GM18867 (cell line): ENCODE data around the gene RETREG1.
"Not testable (repeated sequence)": the region's sequence is repeated elsewhere in the genome, so short reads cannot be mapped to it uniquely, and the experiment has no call there.

ENCODE experiments used
- ATAC-seq: cut with Tn5 transposase; IDR thresholded peaks from one replicate; pipeline ENCODE4 v1.9.1; 2021; ENCODE audit warnings: mild to moderate bottlenecking, moderate library complexity; ENCODE audit not compliant: unreplicated experiment

RETREG1 gene

DNA sequence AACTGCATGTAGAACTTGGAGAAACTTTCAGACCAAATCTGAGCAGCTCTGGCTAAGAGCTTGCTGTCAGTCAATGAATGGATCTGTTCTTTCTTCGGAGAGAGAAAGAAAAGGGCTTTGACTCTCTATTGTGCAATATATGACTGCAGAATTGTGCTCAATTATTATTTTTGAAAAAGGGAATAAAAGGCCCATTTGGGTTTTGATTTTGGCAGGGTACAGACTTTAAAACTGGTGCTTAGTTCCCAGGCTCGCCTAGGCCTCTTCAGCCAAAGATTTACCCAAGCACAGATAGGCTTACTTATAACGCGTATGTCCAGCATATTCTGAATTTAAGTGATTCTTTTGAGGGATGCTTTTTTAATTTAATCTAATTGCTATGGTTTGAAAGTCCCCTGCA, 59.3 kb downstream of the RETREG1 start:
- ATAC-seq = no peak

DNA sequence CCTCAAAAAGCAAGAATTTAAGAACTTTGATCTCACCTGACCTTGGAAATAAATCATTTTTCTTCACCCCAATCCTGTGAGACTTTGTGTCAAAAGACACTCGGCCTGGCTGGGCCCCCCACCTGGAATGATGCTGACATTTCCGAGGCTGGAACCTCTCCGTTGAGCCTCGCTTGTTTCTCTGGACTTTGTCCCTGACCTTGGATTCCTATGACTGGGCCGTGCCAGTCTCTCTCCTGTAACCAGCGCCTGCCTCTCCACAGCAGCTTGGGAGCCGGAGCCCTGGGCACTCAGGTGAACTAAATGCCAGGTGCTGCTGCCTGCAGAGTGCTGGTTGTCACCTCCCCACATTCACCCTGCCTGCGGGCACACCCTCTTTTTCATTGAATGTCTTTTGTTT, 62.7 kb downstream of the RETREG1 start:
- no peak for ATAC-seq

DNA sequence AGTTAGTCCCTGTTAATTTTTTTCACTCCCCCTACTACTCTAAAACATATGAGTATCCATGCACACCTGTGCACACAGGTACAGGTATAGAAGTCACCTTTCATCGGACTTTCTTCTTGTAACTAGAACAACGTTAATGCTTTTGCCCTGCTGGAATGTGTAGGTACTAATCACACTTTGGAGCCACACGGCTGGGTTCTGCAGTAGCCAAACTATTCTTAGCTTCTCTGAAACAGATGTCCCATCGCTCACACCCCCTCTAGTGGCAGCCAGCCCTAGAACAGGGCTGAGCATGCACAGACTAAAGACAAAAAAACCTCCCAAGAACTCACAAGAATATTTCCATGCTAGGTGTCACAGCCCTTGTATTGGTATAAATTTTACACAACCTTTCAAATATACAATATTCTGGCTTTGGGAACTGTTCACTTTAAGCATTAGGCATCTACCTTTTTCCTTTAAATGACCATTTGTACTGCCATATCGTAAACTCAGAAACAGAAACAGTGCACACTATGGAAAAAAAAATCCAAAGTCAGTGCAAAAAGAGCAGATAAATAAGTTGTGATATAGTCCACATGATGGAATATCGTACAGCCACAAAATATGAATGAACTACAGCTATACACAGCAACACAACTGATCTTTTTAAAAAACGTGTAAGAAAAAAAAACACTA, 64.0 kb downstream of the RETREG1 start:
- peak; percentile 90 for ATAC-seq

DNA sequence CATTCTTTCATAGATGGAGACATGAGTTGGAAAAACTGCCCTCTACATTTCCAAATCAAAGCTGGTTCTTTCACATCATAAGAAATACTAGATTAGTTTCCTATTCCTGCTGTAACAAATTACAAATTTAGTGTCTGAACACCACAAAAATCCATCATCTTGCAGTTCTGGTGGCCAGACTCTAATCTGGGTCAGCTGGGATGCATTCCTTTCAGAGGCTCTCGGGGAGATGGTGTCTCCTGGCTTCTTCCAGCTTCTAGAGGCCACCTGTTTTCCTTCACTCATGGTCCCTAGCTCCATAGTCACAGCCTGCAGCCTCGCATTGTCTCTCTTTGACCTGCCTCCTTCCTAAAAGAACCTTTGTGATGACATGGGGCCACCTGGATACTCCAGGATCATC, 65.2 kb downstream of the RETREG1 start:
- ATAC-seq = no peak

DNA sequence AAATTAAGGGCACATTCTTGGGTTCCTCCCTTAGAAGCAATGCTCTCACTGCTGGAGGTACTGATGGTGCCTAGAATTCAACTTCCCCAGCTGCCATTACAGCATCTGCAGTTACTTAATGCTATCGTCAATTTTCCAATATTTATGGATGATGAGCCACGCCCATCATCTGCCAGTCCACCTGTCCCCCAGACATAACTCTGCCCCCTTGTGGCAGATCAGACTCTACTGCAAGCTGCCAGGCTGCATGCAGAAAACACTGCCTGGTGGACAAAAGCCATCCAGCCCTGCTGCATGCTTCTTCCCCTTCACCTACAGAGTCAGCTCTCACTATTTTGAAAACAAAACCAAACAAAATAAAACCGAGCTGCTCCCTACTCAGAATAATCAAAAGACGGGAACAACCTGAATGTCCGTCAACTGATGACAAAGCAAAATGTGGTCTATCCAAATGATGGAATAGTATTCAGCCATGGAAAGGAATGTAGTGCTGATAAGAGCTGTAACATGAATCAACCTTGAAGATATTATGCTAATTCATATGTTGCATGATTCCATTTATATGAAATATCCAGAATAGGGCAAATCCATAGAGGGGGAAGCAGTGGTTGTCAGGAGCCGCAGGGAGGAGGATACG, 66.4 kb downstream of the RETREG1 start:
- peak; percentile 78 for ATAC-seq

DNA sequence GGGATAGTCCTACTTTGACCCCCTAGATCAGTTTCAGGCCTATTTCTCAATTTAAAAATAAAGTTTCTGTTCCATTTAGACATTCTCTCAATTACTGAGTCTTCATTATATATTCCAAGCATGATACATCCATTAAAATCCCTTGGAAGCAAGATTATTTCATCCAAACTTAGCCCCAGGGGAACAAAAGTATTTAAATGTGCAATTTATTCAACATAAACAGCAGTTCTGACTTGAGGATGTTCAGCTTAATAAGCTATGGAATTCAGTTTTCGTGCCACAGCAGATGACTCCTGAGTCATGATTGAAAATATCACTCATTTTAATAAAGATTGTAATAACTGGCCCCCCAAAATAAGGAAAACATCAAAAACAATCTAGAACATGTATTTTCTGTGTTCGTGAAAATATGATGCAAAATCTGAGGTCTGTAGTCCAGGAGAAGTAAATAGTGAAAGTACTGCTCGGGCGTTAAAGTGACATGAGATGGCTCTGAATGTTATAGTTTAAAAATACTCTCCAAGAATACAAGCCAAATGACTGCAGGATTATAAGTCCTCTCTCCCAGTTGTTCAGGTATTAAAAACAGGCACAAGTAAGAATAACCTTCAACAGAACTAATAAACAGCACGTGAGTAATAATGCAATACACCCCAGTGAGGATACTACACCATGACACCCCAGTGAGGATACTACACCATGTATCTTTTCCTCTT, 67.1 kb downstream of the RETREG1 start:
- peak; percentile 24 for ATAC-seq

DNA sequence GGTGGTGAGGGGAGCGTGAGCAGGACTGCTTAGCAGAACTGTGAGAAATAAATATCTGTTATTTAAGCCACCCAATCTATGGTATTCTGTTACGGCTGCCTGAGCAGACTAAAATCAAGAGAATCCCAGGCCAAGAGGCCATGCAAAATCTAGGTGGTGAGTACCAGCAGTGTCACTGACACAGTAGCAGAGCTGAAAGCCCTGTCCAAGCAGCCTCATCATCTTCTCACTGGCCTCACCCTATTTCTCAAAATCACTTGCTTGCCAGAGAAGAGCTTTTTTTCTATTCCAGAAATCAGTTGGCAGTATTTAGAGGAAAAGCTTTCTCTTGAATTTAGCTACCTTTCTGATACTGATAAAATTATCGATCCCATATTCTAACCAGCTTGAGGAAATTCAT, 68.0 kb downstream of the RETREG1 start:
- no peak for ATAC-seq

DNA sequence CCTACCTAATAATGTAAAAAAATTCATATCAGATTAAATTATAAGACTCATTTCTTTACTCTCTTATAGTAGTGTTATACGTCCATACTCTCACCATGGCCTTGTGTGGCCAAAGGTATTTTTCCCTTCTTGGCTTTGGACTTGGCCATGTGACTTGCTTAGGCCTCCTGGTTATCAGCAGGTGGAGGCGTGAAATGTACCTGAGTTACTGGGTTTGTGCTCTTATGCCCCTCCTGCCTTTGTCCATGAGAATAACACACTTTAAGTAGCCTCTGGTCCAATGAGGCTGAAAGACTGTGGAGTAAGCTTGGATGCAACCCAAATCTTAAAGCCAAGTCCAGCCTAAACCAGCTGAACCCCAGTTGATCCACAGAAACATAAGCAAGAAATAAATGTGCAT, 68.7 kb downstream of the RETREG1 start:
- no peak for ATAC-seq

DNA sequence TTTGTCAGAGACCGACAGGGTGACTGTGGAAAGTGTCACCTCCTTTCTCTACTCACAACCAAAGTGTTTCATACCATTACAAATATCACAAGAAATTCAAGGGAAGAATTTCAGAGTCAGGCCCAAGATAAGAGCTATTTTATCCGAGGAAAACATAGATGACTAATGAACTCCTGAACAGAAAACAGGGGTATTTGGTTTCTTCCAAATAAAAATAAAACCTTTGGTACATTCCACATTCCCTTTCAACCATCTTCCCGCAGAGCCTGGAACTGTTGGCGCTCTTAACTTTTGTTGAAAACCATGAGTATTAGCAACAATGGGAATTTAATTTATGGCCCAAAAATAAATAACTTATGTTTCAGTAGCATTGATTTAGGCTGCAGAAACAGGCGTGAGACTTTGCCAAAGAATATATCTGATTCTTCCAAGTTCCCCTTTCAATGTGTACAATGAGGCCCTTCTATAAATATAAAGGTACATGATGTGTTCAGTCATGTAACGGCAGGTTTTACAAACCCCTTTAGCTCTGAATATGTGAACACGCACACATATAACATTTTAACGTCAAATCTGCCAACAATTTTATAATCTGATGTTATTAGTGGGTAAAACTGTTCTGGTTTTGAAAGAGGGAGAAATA, 69.5 kb downstream of the RETREG1 start:
- ATAC-seq = no peak

DNA sequence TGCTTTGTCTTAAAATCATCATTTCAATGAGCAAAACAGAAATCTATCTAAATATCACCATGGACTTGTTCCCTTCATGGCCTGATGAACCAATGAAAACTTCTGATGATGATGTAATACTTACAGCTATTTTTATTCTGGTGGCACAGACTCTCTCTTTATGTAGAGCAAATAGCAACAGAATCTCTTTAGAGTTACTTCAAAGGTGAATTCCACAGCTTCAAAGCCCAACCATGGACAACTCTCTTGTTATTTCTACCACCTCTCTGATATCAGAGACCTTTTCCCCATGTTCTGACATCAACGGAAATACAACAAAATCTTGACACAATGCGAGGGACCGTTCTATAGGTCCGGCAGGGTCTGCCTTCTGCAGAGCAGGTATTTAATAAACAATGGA, 70.1 kb downstream of the RETREG1 start:
- ATAC-seq = no peak

DNA sequence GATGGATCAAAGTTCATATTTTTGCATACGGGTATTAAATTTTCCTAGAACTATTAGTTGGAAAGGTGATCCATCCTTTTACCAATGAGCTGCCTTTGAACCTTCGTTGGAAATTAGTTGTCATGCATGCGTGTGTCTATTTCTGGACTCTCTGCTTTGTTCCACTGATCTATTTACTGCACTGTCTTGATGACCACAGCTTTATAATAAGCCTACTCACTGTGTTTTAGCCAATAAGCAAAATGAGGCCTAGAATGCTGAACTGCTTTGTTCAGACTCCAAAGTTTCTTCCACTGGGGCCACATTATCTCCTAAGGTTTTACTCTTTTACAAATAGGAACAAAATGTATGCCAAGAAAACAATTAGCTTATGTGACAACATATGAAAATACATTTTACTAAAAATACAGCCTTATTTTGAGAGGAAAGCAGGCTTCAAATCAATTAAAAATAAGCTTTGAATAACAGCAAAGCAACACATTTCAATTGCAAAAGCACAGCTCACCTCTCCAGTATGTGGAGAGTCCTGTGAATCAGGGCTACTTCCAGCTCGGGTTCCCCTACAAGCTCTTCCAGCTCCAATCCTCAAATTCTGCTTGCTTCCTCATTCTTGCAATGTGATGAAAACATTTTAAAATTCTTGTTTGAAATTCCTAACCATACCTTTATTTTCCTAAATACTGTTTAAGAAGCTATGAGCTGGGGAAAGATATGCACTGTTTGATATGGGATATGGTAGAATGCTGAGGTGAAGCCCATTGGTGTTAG, 72.0 kb downstream of the RETREG1 start:
- ATAC-seq = no peak

DNA sequence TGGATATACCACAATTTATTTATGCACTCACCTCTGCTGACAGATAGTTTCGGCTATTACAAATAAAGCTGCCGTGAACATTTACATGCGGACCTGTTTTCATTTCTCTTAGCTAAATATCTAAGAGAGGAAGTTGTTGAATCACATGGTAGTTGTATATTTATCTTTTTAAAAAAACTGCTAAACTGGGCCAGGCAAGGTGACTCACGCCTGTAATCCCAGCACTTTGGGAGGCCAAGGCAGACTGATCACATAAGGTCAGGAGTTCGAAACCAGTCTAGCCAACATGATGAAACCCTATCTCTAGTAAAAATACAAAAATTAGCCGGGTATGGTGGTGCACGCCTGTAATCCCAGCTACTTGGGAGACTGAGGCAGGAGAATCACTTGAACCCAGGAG, 73.6 kb downstream of the RETREG1 start:
- not testable (repeated sequence) for ATAC-seq

DNA sequence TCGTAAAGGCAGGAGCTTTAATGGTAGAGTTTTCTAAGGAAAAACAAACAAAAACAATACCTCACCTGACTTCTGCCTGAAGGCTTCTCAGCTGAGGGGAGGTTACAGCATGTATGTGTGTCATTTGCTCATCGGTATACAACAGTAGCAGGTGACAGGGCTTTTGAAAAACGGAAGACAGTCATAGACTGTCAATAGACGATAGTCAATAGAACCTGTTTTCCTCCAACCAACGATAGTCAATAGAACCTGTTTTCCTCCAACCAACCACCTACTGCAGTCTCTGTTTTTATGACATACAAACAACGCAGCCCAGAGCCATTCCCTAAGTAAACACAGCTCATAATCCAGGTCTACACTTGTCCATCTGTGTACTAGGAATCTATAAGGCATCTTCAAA, 74.6 kb downstream of the RETREG1 start:
- ATAC-seq = no peak

DNA sequence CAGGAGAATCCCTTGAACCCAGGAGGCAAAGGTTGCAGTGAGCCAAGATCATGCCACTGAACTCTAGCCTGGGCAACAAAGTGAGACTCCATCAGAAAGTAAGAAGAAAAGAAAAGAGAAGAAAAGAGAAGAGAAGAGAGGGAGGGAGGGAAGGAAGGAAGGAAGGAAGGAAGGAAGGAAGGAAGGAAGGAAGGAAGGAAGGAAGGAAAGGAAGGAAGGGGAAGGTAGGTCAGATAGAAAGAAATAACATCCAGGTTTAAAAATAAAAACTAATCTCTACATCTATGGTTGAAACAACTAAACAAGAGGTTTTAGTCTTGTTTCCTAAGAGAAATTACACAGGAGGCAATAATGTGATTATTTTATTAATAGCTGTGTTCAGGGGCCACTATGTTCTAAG, 75.2 kb downstream of the RETREG1 start:
- ATAC-seq = not testable (repeated sequence)

DNA sequence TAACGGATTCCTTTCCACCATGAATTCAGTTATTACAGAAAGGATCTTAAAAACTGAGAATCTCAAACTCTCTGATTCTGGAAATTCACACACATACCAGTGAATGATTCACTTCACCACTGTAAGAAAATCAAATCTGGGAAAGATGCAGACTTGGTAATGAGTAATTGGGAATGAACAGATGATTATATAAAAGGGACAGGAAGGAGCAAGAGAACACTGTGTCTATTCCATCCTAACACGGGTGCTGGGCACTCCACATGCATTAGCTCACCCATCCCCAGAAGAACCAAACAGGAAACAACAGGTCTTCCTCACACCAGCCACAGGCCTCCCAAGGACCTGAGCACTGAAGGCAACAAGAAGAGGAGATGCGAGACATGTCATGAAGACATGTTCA, 76.4 kb downstream of the RETREG1 start:
- ATAC-seq = no peak

DNA sequence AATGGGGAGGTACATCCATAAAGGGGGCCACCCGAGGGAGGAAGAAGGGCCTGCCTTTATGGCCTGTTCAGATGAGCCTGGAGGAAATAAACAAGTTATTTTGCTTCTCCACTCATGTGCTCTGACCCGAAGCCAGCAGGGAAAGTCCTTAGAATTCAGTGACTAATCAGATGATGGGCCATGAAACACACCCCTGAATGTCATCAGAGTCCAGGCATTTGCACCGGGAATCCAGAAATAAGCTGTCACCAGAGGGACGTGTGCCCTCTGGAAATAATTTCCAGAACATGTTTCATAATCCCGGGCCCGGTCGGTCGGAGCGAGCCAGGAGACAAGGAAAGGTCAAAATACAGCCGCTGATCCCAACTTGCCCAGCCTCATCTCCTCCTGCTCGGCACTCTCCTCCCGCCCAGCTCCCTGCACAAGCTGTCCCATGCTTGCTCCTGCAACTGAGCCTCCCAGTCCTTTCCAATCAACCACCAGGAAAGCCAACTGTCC, 77.6 kb downstream of the RETREG1 start:
- ATAC-seq = no peak

DNA sequence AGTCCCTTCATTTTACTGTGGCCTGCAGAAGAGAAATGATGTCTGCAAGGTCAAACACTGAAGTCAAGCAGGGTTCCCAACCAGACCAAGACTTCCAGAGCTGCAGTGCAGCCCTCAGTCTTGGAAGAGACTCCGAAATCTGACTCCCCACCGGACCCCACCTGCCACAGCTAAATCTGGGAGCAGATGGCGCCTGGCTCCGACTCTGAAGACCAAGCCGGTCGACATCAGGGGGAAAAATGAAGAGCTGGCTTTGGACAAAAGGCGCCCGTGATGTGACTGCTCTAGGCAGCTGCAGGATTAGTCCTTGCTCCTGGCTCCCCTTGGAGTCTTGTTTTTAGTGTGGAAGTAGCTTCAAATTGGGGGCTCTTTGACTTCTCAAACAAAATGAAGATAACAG, 78.8 kb downstream of the RETREG1 start:
- ATAC-seq = no peak

DNA sequence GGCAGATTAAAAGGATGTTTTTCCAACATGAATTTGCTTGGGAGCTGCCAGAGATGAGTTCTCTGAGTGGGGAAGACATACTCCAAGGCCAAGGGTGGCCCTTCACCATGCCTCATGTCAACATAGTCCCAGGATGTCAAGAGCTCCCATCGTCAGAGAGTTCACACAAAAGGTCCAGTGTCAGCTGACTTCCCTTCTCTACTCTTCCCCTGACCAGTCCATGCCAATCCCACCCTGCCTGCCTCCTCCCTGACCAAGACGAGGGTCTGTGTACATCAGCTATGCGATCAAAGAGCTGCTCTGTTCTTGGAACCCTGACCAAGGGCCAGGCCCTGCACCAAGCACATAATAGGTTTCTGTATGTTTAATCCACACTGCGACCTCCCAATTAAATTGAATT, 80.0 kb downstream of the RETREG1 start:
- ATAC-seq = no peak

DNA sequence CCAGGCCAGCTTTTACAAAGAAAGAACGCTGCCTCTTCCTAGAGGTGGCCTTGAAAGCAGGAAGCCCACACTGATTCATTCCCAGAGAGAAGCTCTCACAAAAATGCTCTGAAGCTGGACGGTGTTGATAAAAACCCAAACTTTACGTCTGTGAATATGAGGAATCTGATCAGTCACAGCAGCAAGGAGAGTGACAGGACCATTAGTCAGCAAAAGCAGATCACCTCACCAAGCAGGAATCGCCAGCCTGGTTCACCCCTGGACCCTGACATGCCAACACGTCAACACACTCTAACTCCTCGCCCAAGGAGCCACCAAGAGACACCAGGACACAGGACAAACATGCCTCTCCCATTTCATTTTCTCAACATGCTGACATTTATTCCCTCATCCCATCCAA, 80.6 kb downstream of the RETREG1 start:
- no peak for ATAC-seq

DNA sequence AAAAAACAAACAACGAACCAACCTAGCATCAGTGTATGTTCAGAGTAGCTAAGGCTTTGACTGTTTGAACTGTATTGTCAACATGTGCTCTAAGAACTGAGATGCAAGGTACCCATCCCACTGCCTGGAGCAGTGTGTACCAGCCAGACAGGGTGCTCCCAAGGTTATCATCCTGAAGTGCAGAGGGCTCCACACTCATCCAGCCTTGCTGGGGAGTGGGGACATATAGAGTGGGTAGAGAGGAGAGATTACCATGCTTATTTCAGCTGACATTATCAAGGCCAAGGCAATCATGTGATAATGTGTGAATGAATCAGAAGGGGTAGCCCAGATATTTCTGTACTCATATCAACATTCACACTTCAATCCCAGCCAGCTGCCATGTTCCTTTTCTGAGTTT, 82.5 kb downstream of the RETREG1 start:
- no peak for ATAC-seq
